ENCODE results near the gene ANAPC13.

DNA sequence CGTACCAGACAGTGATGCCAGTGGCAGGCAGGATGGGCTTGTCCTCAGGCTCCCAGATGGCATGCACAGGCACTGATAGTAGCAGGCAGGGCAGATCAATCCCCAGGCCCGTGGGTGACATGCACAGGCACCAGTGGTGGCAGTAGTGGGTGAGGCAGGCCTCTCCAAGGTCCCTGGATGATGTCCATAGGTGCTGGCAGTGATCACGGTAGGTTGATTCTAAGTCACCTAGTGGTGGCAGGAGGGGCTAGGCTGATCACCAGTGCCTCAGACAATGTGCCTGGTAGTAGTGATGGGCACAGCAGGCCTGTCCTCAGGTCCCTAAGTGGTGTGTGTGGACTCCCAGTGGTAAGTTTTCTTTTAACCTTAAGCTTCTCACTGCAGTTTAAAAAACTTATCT is 19.7 kb upstream of the ANAPC13 start:
- TF ChIP-seq POLR2A (IDR thresholded peaks at IDR 0.05; ENCODE audit: low read depth, low read length) (no peak), TAF1 (IDR thresholded peaks at IDR 0.05; ENCODE audit: borderline replicate concordance, low read depth, low read length) (no peak)
